Pancreas (tissue), 10 donors: ENCODE measurements around the gene LELP1. TPM values are rescaled to one million over a fixed set of nuclear protein-coding genes. Genes with fewer than 3 reads are reported as not detected.
"Not testable (repeated sequence)": the region's sequence is repeated elsewhere in the genome, so short reads cannot be mapped to it uniquely, and the experiment has no call there.

ENCODE experiments used
- ATAC-seq, 4 donors: fragments of 200-7000 bp; cut with Tn5 transposase; one replicate each; pipeline versions ENCODE4 v1.8.0 to v1.9.1; 2020; ENCODE audit warnings: mild to moderate bottlenecking in 4 of 4, moderate library complexity in 4 of 4
- DNase-seq, 6 donors: peaks; one replicate each; pipeline ENCODE4 v3.0.0-alpha.2; 2020
- FAIRE-seq: peaks from 2 replicates; lab custom pipeline; 2012; peaks lifted over from hg19 to GRCh38; lab: Jason Lieb, UNC
- H3K27ac ChIP-seq, 4 donors: fragments of 200-600 bp; sonication (generic); 1 replicate in 3 of 4; 2 replicates in 1 of 4; pipeline versions ENCODE4 v1.5.0 to v1.8.0; 2020
- H3K27me3 ChIP-seq, 4 donors: fragments of 200-600 bp; one replicate each; pipeline ENCODE4 v1.8.0; 2021
- H3K36me3 ChIP-seq, 3 donors: fragments of 200-600 bp; sonication (generic) in 1 of 3; one replicate each; pipeline versions ENCODE4 v1.5.0 to v1.8.0; 2020 to 2021
- H3K4me1 ChIP-seq, 3 donors: fragments of 200-600 bp; one replicate each; pipeline ENCODE4 v1.8.0; 2021
- H3K4me3 ChIP-seq, 4 donors: fragments of 200-600 bp; sonication (generic) in 2 of 4; one replicate each; pipeline versions ENCODE4 v1.5.0 to v1.8.0; 2020 to 2021
- H3K9me3 ChIP-seq, 4 donors: fragments of 200-600 bp; one replicate each; pipeline ENCODE4 v1.8.0; 2021
- CTCF ChIP-seq, 4 donors: fragments of 200-600 bp; sonication (generic) in 3 of 4; IDR thresholded peaks; one replicate each; pipeline versions ENCODE4 v1.5.0 to v1.8.0; 2021; ENCODE audit warnings: antibody characterized with exemption in 4 of 4
- WGBS, 2 donors: extraction: QIAGEN DNeasy Blood & Tissue Kit; methylation state at CpG; one replicate each; pipeline ENCODE4 v1.1.7; 2013; 5-methylcytosine and 5-hydroxymethylcytosine counted together
- intact Hi-C, 3 donors: fragments of 100-400 bp; cut with DNase I; formaldehyde crosslinking; loops; one replicate each; pipeline versions ENCODE4 v1.11.1 to v1.14.2; 2022
- polyA plus RNA-seq, 2 donors: library from polyadenylated mRNA; stranded (reverse); fragments of 200-250 nt; gene quantifications; one replicate each; pipeline ENCODE4 v1.2.3, GENCODE V29; 2013
- total RNA-seq, 6 donors: library from RNA; stranded (reverse); fragmentation: NEBNext Ultra II Directional in 4 of 6; extraction: Animal tissue kit (Norgen Biotek cat#: 25700) in 4 of 6; gene quantifications; one replicate each; pipeline versions ENCODE4 v1.2.1 to v1.2.4, GENCODE V29; 2021 to 2023
- donor health status: healthy with polysubstance abuse.
- donor health status: DM: no; HTN: no; CAD: no; lungs with moderate emphysema.
- donor health status: DM: no; HTN: no; CAD: no.
- donor health status: control.
- donor health status: control.
- donor health status: Bipolar disorder and iron deficiency.
- donor health status: DM: yes; HTN: yes; CAD: no.
- donor health status: DM: no; HTN: no; CAD: no.
- donor health status: DM: no; HTN: no; CAD: no.
- donor health status: DM: yes; HTN: yes; CAD: no.

The LELP1 gene
- total and polyA plus RNA-seq, 8 donors, result not detected

GRCh38 chr1:153180556-153180955, 22.7 kb upstream of the LELP1 start:
- Histone ChIP-seq H3K36me3 (no peaks in the 10 kb centered on the region), H3K4me3 (no peak overlapping the region), H3K27me3 (no peaks in the 10 kb centered on the region), H3K4me1 (no peaks in the 10 kb centered on the region), H3K9me3 (no peaks in the 10 kb centered on the region), H3K27ac (no peak overlapping the region)
- DNase-seq (no peak), ATAC-seq (peak in 2 of 4 donors; percentile 32 to 52), FAIRE-seq (no peak)
- intact Hi-C loops, result no loop called here
- no peak for TF ChIP-seq CTCF (IDR thresholded peaks at IDR 0.05)
- WGBS, 2 donors, result 41 to 46% methylated on average over 4 of the region's 4 CpGs

- H3K27ac ChIP-seq, FAIRE-seq, H3K4me3 ChIP-seq, DNase-seq, H3K9me3 ChIP-seq, H3K36me3 ChIP-seq, intact Hi-C loops, H3K27me3 ChIP-seq, H3K4me1 ChIP-seq, ATAC-seq: not testable (repeated sequence)
- 76 to 87% methylated on average over 4 of the region's 4 CpGs for WGBS, 2 donors
Observed at GRCh38 chr1:153188301-153188700, 14.9 kb upstream of the LELP1 start.

- intact Hi-C loops, result no loop called here
- no peak overlapping the region for H3K27ac ChIP-seq
- H3K9me3 ChIP-seq, result no peaks in the 10 kb centered on the region
- peak in 1 of 6 donors; percentile 18 for DNase-seq
- FAIRE-seq, result no peak
- no peak overlapping the region for H3K4me3 ChIP-seq
- no peaks in the 10 kb centered on the region for H3K36me3 ChIP-seq
- TF ChIP-seq CTCF (IDR thresholded peaks at IDR 0.05), result peak in 2 of 4 donors; percentile 21 to 24
- no peaks in the 10 kb centered on the region for H3K27me3 ChIP-seq
- ATAC-seq, result peak; percentile 49 to 76 (median 70)
- no peaks in the 10 kb centered on the region for H3K4me1 ChIP-seq
- 2 to 4% methylated on average over 3 of the region's 3 CpGs for WGBS, 2 donors
Observed at GRCh38 chr1:153190373-153190772, 12.9 kb upstream of the LELP1 start.

- ATAC-seq (peak; percentile 59 to 74 (median 64)), DNase-seq (peak in 1 of 6 donors; percentile 25), FAIRE-seq (no peak)
- Histone ChIP-seq H3K27ac (no peak overlapping the region), H3K4me3 (no peak overlapping the region), H3K27me3 (no peaks in the 10 kb centered on the region), H3K4me1 (no peaks in the 10 kb centered on the region), H3K9me3 (no peaks in the 10 kb centered on the region), H3K36me3 (no peaks in the 10 kb centered on the region)
- intact Hi-C loops, result no loop called here
- peak in 1 of 4 donors; percentile 14 for TF ChIP-seq CTCF (IDR thresholded peaks at IDR 0.05)
- 9 to 12% methylated on average over 3 of the region's 3 CpGs for WGBS, 2 donors
Observed at GRCh38 chr1:153192697-153193096, 10.5 kb upstream of the LELP1 start.

GRCh38 chr1:153194331-153195050, 8.7 kb upstream of the LELP1 start:
- H3K4me3 ChIP-seq, result no peak overlapping the region
- no peaks in the 10 kb centered on the region for H3K27me3 ChIP-seq
- no peaks in the 10 kb centered on the region for H3K36me3 ChIP-seq
- TF ChIP-seq CTCF (IDR thresholded peaks at IDR 0.05), result no peak
- WGBS, 2 donors, result 44 to 54% methylated on average over 3 of the region's 3 CpGs
- no peak overlapping the region for H3K27ac ChIP-seq
- H3K9me3 ChIP-seq, result no peaks in the 10 kb centered on the region
- intact Hi-C loops, result loop anchor here in 1 of 3 donors (5.0 kb wide), 1 partner anchor 282 kb away; no protein-coding TSS in a partner anchor
- no peak for DNase-seq
- no peak for FAIRE-seq
- ATAC-seq, result no peak
- H3K4me1 ChIP-seq, result no peaks in the 10 kb centered on the region
